Activated gamma-delta T cell treated with Interleukin-2 at 50 U/mL for 16 hours (primary cell): ENCODE measurements around the gene KLKB1.
"Not testable (repeated sequence)": the region's sequence is repeated elsewhere in the genome, so short reads cannot be mapped to it uniquely, and the experiment has no call there.

Experiments
- DNase-seq: peaks from one replicate; pipeline ENCODE4 v3.0.0-alpha.2; 2020

KLKB1 gene

DNA sequence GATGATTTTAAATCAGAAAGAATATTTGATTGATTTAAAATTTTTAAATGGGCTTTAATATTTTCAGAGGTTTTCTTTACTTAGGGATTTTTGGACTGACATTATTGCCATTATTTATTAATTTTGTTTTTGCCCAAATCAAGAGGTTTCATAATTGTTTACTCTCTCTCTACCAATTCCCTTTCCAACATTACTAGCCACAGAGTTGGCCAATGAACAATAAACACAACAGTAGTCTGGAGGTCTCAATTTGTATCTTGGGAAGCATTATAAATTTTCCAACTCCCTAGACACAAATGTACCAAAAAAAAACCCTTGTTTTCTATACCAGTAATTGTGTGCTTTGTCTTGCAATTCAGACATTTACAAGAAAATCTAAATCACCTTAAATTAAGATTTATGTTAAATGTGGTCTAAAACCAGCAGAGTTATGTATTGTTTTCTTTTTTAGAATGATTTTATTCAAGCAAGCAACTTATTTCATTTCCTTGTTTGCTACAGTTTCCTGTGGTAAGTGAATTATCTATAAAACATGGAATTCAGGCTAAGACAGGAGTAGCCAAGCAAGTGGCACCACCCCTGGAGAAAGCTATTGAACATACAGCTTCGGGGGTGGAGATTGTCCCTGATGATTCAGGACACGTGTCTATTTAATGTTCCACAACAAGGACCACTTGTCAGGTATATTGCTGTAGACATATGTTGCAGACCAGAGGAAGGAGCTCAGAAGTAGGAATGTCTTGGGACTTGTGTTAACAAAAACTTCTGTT is 622 bp downstream of the KLKB1 start:
- no peak for DNase-seq

DNA sequence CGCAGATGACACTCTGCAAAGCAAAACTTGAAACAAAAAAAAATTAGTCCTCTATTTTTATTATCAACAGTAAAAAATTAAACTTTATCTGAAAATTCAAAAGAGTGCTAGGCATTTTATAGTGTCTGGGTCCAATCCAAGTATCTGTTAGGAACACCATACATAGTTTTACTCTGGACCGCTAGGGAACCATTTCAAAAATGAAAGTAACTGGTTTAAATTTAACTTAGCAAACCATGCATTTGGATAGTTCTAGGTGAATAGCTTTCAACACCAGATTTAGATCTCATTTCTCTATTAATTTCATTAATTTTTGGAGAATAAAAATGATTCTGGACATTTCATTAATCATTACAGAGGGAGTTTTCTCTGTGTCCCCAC is 1.2 kb downstream of the KLKB1 start:
- DNase-seq, result no peak

GRCh38 chr4:186234367-186234766 is 7.1 kb downstream of the KLKB1 start:
- DNase-seq, result no peak

GRCh38 chr4:186236126-186236525 is 8.8 kb downstream of the KLKB1 start:
- DNase-seq, result no peak

DNA sequence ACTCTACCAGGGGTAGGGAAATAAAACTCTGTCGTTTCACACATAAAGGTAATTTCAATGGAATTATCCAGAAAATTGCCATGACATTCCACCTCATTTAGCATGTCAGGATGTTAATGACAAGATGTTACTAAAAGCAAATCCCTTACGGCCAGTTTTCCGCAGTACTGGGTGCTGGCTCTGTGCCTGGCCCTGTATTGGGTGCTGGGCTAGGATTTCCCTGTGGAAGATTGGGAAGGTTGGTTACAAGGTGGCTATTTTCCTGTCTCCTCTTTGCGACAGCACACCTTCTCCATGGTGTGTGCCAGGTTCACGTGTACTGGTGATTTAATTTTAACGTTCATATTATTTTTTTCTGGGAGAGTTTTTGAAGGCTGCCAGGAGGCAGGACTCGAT is 13.1 kb downstream of the KLKB1 start:
- no peak for DNase-seq

DNA sequence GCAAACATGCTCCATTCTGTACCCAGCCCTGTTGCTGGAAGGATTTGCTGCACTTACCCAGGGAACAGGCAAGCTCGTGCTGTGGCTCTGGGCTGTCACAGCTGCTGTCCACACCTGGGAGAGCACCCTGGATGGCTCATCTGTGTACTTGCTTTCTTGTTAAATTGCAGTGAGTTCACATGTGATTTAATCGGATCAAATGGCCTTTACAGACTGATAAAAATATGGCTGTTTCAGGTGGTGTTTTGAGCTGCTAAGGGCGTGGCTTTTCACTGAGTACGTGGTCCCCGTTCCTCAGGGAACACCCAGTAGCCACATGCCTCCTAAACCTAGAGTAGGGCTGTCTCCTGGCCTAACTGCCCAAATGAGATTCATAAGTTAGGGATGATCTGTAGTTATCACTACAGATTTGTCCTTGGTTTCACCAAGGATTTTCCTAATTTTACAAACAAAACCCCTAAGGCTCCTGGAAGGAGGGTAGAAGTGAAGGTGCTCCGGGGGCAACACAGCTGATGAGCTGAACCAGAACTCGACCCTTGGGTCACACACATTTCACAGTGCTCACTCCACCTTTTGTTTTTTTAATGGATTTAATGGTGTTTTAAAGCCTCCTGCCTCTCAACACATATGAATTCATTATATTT is 13.7 kb downstream of the KLKB1 start:
- no peak for DNase-seq

DNA sequence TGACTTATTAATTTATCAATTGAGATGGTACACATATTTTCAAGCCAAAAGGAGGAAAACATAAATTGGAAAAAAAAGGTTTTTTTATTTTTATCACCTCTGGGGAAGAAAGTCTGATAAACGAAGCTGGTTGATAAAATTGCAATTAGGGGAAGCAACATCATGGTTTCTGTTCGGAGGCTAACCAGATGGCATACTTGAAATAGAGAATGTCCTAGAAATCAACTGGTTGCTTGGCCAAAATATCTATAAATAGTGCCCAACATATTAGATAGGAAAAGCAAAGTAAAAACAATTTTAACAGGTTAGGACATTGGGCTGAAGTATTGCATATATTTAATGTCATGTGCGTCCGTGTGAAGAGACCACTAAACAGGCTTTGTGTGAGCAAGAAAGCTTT is 14.3 kb downstream of the KLKB1 start:
- no peak for DNase-seq

DNA sequence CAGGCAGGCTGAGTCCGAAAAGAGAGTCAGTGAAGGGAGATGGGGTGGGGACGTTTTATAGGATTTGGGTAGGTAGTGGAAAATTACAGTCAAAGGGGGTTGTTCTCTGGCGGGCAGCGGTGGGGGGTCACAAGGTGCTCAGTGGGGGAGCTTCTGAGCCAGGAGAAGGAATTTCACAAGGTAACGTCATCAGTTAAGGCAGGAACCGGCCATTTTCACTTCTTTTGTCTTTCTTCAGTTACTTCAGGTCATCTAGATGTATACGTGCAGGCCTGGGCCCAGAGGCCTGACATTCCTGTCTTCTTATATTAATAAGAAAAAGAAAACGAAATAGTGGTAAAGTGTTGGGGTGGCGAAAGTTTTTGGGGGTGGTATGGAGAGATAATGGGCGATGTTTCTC is 14.7 kb downstream of the KLKB1 start:
- DNase-seq, result not testable (repeated sequence)

DNA sequence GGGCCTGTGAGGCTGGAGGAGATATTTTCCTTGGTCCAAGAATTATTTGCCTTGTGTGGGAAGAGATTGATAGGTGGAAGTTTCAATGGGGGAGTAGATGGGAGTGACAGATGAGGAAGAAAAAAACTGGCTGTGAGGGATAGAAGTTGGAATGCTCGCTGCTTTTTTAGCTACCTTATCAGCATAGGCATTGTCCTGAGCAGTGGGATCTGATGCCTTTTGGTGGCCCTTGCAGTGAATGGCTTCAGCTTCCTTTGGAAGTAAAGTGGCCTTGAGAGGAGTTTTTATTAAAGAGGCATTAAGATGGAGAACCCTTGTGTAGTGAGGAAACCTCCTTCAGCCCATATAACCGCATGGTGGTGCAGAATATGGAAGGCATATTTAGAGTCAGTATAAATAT is 16.0 kb downstream of the KLKB1 start:
- no peak for DNase-seq

- DNase-seq, result no peak
These were observed 17.5 kb downstream of the KLKB1 start for GRCh38 chr4:186244835-186245234.

DNA sequence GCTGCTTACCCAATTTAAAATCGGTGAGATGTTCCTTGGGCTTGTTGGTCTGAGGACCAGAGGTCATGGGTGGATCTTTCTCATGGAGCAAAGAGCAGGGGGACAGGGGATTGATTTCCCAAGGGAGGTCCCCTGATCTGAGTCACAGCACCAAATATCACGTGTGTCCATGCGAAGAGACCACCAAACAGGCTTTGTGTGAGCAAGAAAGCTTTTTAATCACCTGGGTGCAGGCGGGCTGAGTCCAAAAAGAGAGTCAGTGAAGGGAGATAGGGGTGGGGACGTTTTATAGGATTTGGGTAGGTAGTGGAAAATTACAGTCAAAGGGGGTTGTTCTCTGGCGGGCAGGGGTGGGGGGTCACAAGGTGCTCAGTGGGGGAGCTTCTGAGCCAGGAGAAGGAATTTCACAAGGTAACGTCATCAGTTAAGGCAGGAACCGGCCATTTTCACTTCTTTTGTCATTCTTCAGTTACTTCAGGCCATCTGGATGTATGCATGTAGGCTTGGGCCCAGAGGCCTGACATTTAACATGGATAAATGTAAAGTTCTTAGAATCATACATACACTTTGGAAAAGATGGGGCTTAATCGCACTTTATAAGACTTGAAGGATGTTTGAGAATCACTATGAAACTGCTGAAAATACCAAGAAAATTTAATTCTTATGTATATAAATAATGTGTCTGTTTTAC is 19.9 kb downstream of the KLKB1 start:
- DNase-seq, result not testable (repeated sequence)

DNA sequence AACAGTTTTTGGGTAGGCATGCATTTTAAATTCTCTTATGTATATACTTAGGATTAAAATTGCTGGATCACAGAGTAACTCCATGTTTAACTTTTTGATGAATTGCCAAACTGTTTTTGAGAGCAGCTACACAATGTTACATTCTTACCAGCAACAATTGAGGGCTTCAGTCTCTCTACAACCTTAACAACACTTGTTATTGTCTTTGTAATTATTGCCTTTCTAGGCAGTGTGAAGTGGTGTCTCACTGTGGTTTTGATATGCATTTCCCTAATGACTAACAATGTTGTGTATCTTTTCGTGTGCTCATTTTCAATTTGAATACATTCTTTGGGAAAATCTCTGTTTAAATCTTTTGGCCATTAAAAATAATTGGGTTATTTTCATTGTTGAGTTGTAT is 21.3 kb downstream of the KLKB1 start:
- DNase-seq, result no peak

- DNase-seq, result no peak
These were observed 22.8 kb downstream of the KLKB1 start for GRCh38 chr4:186249785-186250754.

DNA sequence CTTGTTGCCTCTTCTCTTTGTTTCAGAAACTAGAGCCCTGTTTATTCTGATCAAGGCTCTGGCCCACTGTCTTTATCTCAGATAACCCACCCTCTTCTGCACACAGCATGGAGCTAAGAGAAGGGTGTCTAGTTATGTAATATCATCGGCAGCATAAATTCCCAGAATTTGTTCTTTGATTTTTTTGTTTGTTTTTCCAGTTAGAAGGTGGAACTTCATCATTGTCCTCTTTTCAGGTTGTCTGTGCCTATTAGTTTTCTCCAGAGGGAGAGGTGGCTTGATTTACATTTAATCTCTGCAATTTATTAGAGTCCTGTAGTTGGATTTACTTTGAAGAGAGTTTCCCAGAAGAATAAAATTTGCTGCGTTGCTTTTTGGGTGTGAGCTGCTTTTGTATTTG is 23.5 kb downstream of the KLKB1 start:
- DNase-seq, result no peak

DNA sequence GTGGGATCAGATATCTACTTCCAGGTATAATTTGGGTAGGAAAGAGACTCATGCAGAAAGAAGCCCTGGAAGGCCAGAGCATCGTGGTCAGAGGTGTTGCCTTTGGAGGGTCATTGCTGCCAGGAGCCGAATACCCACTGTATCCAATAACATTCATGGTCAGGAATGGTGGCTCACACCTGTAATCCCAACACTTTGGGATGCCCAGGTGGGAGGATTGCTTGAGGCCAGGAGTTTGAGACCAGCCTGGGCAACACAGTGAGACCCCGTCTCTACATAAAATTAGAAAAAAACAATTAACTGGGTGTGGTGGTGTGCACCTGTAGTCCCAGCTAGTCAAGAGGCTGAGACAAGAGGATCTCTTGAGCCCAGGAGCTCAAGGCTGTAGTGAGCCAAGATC is 27.8 kb downstream of the KLKB1 start:
- DNase-seq, result no peak

DNA sequence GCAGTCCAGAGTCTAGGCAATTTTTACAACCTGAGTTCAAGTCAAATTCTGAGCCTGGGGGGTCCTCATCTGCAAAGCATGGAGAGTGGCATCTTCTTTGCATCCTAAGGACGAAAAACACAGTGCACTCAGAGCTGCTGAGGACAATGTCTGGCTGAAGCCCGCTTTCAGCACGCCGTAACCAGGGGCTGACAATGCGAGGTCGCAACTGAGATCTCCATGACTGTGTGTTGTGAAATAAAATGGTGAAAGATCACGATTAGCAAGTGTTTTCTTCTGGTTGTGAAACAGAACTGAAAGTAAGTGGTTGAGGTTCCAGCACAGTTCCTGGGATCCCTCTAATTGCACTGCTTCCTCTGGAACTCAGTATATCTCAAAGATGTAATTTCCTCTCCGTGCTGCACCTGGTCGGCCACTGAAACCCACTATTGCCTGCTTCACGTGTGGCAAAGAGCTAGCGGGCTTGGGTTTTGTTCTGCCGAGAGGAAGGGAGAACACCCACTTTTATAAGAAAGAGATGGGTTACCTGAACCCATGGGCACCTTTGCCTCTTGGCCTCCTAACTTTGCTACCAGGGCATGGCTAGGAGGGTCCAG is 31.0 kb downstream of the KLKB1 start:
- DNase-seq, result no peak

DNA sequence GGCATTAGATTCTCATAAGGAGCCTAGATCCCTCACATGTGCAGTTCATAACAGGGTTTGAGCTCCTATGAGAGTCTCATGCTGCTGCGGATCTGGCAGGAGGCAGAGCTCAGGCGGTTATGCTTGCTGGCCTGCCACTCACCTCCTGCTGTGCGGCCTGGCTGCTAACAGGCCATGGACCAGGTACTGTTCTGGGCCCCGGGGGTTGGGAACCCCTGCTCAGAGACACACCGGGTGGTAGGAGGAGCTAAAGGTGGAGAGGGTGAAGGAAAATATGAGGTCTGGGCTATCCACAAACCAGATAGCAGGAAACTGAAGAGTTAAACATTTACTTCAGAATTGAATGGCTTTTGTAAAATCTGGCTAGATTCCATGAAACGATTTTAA is 32.8 kb downstream of the KLKB1 start:
- DNase-seq, result no peak

DNA sequence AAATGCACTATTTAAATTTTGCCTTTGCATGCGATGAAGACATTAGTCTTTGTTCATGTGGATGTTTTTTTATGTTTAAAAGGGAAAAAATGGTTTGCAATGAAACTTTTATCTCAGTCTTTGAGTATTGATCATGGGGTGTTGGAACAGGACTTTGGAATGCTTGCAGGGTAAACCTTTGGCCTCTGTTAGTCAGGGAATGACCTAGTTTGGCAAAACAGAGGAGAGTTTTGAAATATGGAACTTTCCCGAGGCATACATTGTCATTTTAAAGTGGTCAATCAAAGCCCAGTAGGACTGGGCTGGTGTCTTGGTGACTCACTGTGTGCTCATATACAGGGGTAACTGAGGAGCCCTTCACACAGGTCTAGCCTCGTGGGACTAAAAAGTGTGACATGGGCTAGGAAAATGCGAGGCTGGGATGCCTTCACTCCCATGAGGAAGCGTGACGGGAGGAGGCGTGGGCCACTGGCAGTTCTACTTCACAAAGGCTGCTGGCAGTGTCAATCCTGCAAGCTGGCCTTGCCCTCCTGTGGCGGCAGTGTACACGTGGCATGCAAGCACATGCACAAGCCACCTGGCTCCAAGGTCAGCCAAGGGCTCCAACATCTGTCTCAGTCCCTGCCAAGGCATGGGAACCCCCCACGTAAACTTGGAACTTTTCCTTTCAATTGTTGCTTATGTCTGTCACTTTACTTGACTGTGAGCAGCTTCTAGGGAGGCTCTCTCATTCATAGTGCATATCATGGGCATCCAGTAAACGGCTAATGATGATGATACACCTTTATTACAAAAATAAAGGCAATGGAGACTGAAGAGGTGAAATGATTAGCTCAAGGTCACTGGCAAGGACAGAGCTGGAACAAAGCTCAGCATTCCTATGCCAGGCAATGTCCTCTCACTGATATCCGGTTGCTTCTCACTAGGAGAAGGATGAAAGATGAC is 33.5 kb downstream of the KLKB1 start:
- DNase-seq, result no peak

GRCh38 chr4:186264660-186265059 is 37.4 kb downstream of the KLKB1 start:
- no peak for DNase-seq

- DNase-seq, result not testable (repeated sequence)
These were observed 37.9 kb downstream of the KLKB1 start for GRCh38 chr4:186265250-186265649.
